ENCODE data around the gene CLDN4. TPM values are rescaled to one million over a fixed set of nuclear protein-coding genes. Genes with fewer than 3 reads are reported as not detected.

CLDN4 gene
- total and polyA plus RNA-seq, 9 of the 15 experiments (the other 6 are each of a cell fraction or from before 2014, with no cell fraction given) = 0.05 to 0.60 (median 0.06) TPM; not detected in 3

GRCh38 chr7:73822319-73823173 lies 8.2 kb upstream of the CLDN4 start (continued):
- peak; percentile 34 for TF ChIP-seq PRDM10 (IDR thresholded peaks at IDR 0.05; ENCODE audit: partially characterized antibody)
- TF ChIP-seq ATF4 (CRISPR knock-in tag; IDR thresholded peaks at IDR 0.05) = no peak
- TF ChIP-seq XRCC5 (IDR thresholded peaks at IDR 0.05; ENCODE audit: low read depth, low read length) = peak; percentile 20; the same call in 1 of the 2 replicates
- TF ChIP-seq NFE2 (IDR thresholded peaks at IDR 0.05; ENCODE audit: low read depth) = peak; percentile 97
- TF ChIP-seq BRF2 (IDR thresholded peaks at IDR 0.05; ENCODE audit: borderline replicate concordance, insufficient read depth, insufficient read length) = no peak
- TF ChIP-seq POLR2AphosphoS2 (IDR thresholded peaks at IDR 0.05; ENCODE audit: low read length) = no peak
- no peak for TF ChIP-seq PHF21A (IDR thresholded peaks at IDR 0.05; ENCODE audit: borderline replicate concordance, low read depth)
- TF ChIP-seq ZNF512 (tag; IDR thresholded peaks at IDR 0.05) = no peak
- TF ChIP-seq NR2C2 (CRISPR knock-in tag; IDR thresholded peaks at IDR 0.05) = no peak
- peak; percentile 44; the same call in 1 of the 2 replicates for TF ChIP-seq NR2C2 (tag; IDR thresholded peaks at IDR 0.05)
- TF ChIP-seq ZNF277 (CRISPR knock-in tag; IDR thresholded peaks at IDR 0.05; ENCODE audit: borderline replicate concordance) = no peak
- peak; percentile 5 for TF ChIP-seq ZFP36 (IDR thresholded peaks at IDR 0.05; ENCODE audit: low read depth, low read length, partially characterized antibody)
- TF ChIP-seq MEF2A (IDR thresholded peaks at IDR 0.05; ENCODE audit: control insufficient read depth, low read depth, low read length) = no peak
- no peak for TF ChIP-seq NR1H2 (CRISPR knock-in tag; IDR thresholded peaks at IDR 0.05)
- TF ChIP-seq TEAD1 (CRISPR knock-in tag; IDR thresholded peaks at IDR 0.05) = no peak
- TF ChIP-seq ZBTB43 (CRISPR knock-in tag; IDR thresholded peaks at IDR 0.05) = no peak

Measured in K562 (cell line).